Heart right ventricle (tissue), 16 donors: ENCODE measurements around the gene OGFOD3. TPM values are rescaled to one million over a fixed set of nuclear protein-coding genes. Genes with fewer than 3 reads are reported as not detected.

Source experiments
- ATAC-seq, 8 donors: fragments of 200-7000 bp; cut with Tn5 transposase; one replicate each; pipeline ENCODE4 v1.9.1; 2020; ENCODE audit warnings: mild to moderate bottlenecking in 8 of 8, moderate library complexity in 8 of 8, moderate number of reproducible peaks in 1 of 8
- DNase-seq, 2 donors: peaks; one replicate each; pipeline ENCODE4 v3.0.0-alpha.2; 2020
- H3K27ac ChIP-seq, 10 donors: fragments of 200-600 bp; sonication (generic) in 2 of 10; one replicate each; pipeline versions ENCODE4 v1.5.0 to v1.8.0; 2020 to 2022; ENCODE audit warnings: mild to moderate bottlenecking in 3 of 10
- H3K27me3 ChIP-seq, 7 donors: fragments of 200-600 bp; one replicate each; pipeline ENCODE4 v1.8.0; 2021 to 2022; ENCODE audit warnings: mild to moderate bottlenecking in 2 of 7
- H3K36me3 ChIP-seq, 9 donors: fragments of 200-600 bp; sonication (generic) in 1 of 9; one replicate each; pipeline versions ENCODE4 v1.5.0 to v1.8.0; 2020 to 2022; ENCODE audit warnings: mild to moderate bottlenecking in 2 of 9
- H3K4me1 ChIP-seq, 9 donors: fragments of 200-600 bp; sonication (generic) in 1 of 9; one replicate each; pipeline versions ENCODE4 v1.5.0 to v1.8.0; 2020 to 2022; ENCODE audit warnings: mild to moderate bottlenecking in 4 of 9
- H3K4me3 ChIP-seq, 10 donors: fragments of 200-600 bp; sonication (generic) in 2 of 10; one replicate each; pipeline versions ENCODE4 v1.5.0 to v1.8.0; 2020 to 2022; ENCODE audit warnings: mild to moderate bottlenecking in 7 of 10, moderate library complexity in 2 of 10
- H3K9me3 ChIP-seq, 11 donors: fragments of 200-600 bp in 10 of 11; sonication (generic) in 2 of 11; one replicate each; pipeline versions ENCODE4 v1.5.0 to v1.8.0; 2013 to 2022; ENCODE audit warnings: mild to moderate bottlenecking in 2 of 11, control low read depth in 1 of 11, moderate library complexity in 1 of 11
- WGBS, 2 donors: extraction: QIAGEN DNeasy Blood & Tissue Kit; methylation state at CpG; one replicate each; pipeline ENCODE4 v1.1.7; 2013; ENCODE audit warnings: inconsistent platforms in 1 of 2; 5-methylcytosine and 5-hydroxymethylcytosine counted together
- intact Hi-C, 10 donors: fragments of 100-400 bp; cut with DNase I; formaldehyde crosslinking; loops; one replicate each; pipeline versions ENCODE4 v1.11.1 to v1.14.2; 2022
- long read RNA-seq, 3 donors: library from polyadenylated mRNA; unstranded; transcript quantifications; one replicate each; pipeline ENCODE4 v2.0.0, GENCODE V29; 2020 to 2021
- polyA plus RNA-seq, 2 donors: library from polyadenylated mRNA; stranded (reverse); fragments of 200-250 nt; gene quantifications; one replicate each; pipeline ENCODE4 v1.2.3, GENCODE V29; 2013
- total RNA-seq, 10 donors: library from RNA; stranded (reverse); fragmentation: NEBNext Ultra II Directional in 3 of 10; extraction: Animal tissue kit (Norgen Biotek cat#: 25700) in 3 of 10; gene quantifications; one replicate each; pipeline versions ENCODE4 v1.2.1 to v1.2.4, GENCODE V29; 2021 to 2023
- TF ChIP-seq, protein P1 (sequence below), 9 donors: fragments of 200-600 bp; sonication (generic) in 2 of 9; IDR thresholded peaks; one replicate each; pipeline versions ENCODE4 v1.5.0 to v1.8.0; 2021 to 2022; ENCODE audit warnings: antibody characterized with exemption in 9 of 9, mild to moderate bottlenecking in 5 of 9, moderate library complexity in 1 of 9
- donor health status: Arrhythmogenic right ventricular cardiomyopathy.
- donor health status: ischemic (EF 13 %, LVEDD 7.1; RV severe dilation, severe dysfunction).
- donor health status: healthy with polysubstance abuse.
- donor health status: DM: no; HTN: yes; CAD: no.
- donor health status: DM: no; HTN: no; CAD: no.
- donor health status: ischemic (EF 25% LVEDD 6.9; RV normal size, moderate dysfunction).
- donor health status: ischemic (EF 25% LVEDD 5.7; RV mildly dilated, moderate dysfunction).
- donor health status: healthy.
- donor health status: DM: yes; HTN: yes; CAD: no.
- donor health status: Ischemic cardiomyopathy.
- donor health status: ischemic (EF 35%, LVEDD 5.7; RV mildly dilated, moderate dysfunction).
- donor health status: nonischemic (EF 11% LVEDD 7.7; RV severe dilation, severe dysfunction).
- donor health status: DM: yes; HTN: yes; CAD: no.
- donor health status: PGD.
- donor health status: ischemic (EF 29% LVEDD 5.4; RV normal size, mild dysfunction).
- donor health status: nonischemic (EF 23%, LVEDD 6.1; RV moderate dilation, normal function).

The OGFOD3 gene, protein sequence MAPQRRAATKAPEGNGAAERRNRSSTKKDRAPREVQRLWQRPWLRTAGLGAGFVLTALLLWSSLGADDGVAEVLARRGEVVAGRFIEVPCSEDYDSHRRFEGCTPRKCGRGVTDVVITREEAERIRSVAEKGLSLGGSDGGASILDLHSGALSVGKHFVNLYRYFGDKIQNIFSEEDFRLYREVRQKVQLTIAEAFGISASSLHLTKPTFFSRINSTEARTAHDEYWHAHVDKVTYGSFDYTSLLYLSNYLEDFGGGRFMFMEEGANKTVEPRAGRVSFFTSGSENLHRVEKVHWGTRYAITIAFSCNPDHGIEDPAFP
- 10 to 100 TPM; 23.3 to 39.4 (median 31.1) TPM for total RNA-seq
- 10 to 100 TPM; 26.8 to 31.9 TPM for polyA plus RNA-seq
- long read RNA-seq, donor 1, full-length matches to known transcripts = 43 of 61 reads
- long read RNA-seq, donor 1, partial matches to known transcripts = 1 of 61 reads
- long read RNA-seq, donor 1, other reads (novel, unspliced or antisense) = 17 of 61 reads
- long read RNA-seq, donor 2, full-length matches to known transcripts = 50 of 70 reads
- long read RNA-seq, donor 2, partial matches to known transcripts = 2 of 70 reads
- long read RNA-seq, donor 2, other reads (novel, unspliced or antisense) = 18 of 70 reads
- long read RNA-seq, donor 3, full-length matches to known transcripts = 57 of 83 reads
- long read RNA-seq, donor 3, partial matches to known transcripts = 1 of 83 reads
- long read RNA-seq, donor 3, other reads (novel, unspliced or antisense) = 25 of 83 reads

DNA sequence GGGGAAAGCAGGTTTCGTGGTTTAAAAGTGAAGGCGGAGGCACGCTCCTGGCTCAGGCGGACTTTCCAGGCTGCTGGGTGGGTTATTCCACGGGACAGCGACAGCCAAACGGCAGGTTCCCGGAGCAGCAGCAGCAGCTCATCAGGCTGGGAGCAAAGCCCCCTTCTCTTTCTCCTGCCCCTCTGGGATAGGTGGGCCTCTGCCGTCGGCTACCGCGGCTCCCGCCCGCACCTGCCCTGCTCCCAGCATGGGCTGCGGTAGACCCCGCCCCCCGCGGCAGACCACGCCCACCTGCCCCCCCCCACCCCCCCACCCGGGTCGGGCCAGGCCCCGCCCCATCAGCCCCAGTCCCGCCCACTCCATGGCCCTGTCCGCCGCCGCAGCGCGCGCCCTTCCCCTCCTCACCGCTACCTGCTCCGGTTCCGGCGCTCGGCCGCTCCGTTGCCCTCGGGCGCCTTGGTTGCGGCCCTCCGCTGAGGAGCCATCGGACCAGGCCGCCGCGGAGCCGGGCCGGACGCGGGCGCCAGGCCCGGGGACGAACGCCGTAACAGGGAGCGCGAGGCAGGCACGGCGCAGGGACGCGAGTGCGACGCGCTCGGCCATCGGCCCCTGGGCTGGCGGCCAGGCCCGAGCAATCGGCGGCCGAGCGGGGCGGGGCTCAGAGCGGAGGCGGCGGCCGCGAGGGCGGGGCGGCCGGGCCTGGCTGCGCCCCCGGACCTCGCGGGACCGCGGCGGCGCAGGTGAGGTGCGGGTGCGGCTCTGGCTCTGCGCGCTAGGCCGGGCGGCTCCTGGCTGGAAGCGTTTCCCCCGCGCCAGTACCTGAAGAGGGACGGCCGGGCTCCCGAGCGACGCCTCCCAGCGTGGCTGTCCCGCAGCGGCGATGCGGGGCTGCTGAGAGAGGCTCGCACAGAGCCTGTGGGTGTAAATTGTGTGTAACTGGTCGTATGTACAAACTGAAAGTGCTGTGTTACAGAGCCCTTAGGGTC lies at the start of gene OGFOD3, which contains the start of gene HEXD:
Gene OGFOD3, minus strand, starts transcription at position 586 of the 986 bp plus-strand sequence. Its CDS starts 101 bp downstream, at position 485.
Gene HEXD, plus strand, starts transcription at position 347 of the 986 bp plus-strand sequence. CDS start 1,453 bp downstream, outside the sequence.
- H3K9me3 ChIP-seq = peaks cover 0 to 10% (median 6%) of the 10 kb centered on the region in 11 donors
- H3K27me3 ChIP-seq = no peaks in the 10 kb centered on the region
- H3K36me3 ChIP-seq = peaks cover 0 to 24% (median 3%) of the 10 kb centered on the region in 9 donors
- ATAC-seq = peak; percentile 82 to 96 (median 94)
- DNase-seq = peak; percentile 79 to 85
- H3K4me3 ChIP-seq = peak within 1 kb of the TSS; percentile 29 to 98 (median 79)
- 1% methylated on average over 63 to 108 of the region's 108 CpGs for WGBS, 2 donors
- TF ChIP-seq, protein P1, sequence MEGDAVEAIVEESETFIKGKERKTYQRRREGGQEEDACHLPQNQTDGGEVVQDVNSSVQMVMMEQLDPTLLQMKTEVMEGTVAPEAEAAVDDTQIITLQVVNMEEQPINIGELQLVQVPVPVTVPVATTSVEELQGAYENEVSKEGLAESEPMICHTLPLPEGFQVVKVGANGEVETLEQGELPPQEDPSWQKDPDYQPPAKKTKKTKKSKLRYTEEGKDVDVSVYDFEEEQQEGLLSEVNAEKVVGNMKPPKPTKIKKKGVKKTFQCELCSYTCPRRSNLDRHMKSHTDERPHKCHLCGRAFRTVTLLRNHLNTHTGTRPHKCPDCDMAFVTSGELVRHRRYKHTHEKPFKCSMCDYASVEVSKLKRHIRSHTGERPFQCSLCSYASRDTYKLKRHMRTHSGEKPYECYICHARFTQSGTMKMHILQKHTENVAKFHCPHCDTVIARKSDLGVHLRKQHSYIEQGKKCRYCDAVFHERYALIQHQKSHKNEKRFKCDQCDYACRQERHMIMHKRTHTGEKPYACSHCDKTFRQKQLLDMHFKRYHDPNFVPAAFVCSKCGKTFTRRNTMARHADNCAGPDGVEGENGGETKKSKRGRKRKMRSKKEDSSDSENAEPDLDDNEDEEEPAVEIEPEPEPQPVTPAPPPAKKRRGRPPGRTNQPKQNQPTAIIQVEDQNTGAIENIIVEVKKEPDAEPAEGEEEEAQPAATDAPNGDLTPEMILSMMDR (IDR thresholded peaks at IDR 0.05) = no peak
- intact Hi-C loops = loop anchor here in 5 of 10 donors (5.0 to 10.0 kb wide), 3 partner anchors 34 to 213 kb away; partner anchors contain the start of genes NARF (in 2 of the 5) and CYBC1 (in 1 of the 5)
- H3K4me1 ChIP-seq = peaks cover 3 to 30% (median 18%) of the 10 kb centered on the region in 9 donors
- H3K27ac ChIP-seq = peak within 1 kb of the TSS; percentile 68 to 96 (median 92)

DNA sequence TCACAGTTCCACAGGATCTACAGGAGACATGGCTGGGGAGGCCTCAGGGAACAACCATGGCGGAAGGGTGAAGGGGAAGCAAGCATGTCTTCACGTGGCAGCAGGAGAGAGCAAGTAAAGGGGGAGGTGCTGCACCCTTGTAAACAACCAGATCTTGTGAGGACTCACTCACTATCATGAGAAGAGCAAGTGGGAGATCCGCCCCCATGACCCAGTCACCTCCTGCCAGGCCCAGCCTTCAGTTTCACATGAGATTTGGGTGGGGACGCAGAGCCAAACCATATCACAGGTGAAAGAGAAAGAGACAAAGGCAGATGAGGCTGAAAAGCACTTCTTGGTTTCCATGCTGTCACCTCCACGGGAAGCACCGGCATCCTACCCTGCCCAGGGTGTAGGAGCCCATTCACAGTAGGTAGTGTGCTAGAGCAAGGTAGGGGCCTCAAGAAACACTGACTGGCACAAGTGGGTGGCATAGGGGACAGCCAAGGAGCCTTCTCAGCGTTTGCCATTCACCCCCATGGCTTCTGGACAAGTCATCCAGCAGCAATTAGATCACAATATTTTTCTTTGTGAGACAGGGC lies 46.7 kb upstream of the OGFOD3 start:
- peaks cover 4 to 100% (median 55%) of the 10 kb centered on the region in 9 donors for H3K36me3 ChIP-seq
- WGBS, 2 donors = 87 to 90% methylated on average over 7 of the region's 7 CpGs
- peak overlapping the region in 3 of 10 donors; percentile 12 to 69 (median 46) for H3K27ac ChIP-seq
- DNase-seq (no peak), ATAC-seq (no peak)
- intact Hi-C loops = no loop called here
- no peak overlapping the region for H3K4me3 ChIP-seq
- TF ChIP-seq, protein P1 (IDR thresholded peaks at IDR 0.05) = no peak
- no peaks in the 10 kb centered on the region for H3K27me3 ChIP-seq
- peaks cover 0 to 29% (median 20%) of the 10 kb centered on the region in 9 donors for H3K4me1 ChIP-seq
- no peaks in the 10 kb centered on the region for H3K9me3 ChIP-seq

DNA sequence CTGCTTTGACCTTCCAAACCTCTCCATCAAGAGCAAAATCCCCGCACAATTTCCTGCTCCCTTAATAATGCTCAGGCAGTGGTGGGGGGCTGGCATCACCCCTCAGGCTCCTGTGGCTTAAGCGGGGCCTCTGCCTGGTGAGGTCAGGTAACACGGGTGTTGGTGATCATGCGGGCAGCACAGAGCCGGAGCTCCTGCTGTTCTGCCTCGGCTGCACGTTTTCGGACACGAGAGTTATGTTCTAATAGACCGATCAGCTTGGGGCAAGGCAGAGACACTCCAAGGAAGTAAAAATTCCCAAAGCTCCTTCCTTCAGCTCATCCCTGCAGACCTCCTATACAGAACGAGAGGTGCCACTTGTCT lies 46.2 kb upstream of the OGFOD3 start:
- TF ChIP-seq, protein P1 (IDR thresholded peaks at IDR 0.05) = no peak
- peak overlapping the region in 6 of 10 donors; percentile 9 to 69 (median 40) for H3K27ac ChIP-seq
- H3K4me1 ChIP-seq = peaks cover 2 to 34% (median 26%) of the 10 kb centered on the region in 9 donors
- peaks cover 4 to 99% (median 50%) of the 10 kb centered on the region in 9 donors for H3K36me3 ChIP-seq
- H3K9me3 ChIP-seq = no peaks in the 10 kb centered on the region
- peak in 1 of 8 donors; percentile 25 for ATAC-seq
- no peak for DNase-seq
- no peak overlapping the region for H3K4me3 ChIP-seq
- WGBS, 2 donors = 81 to 85% methylated on average over 11 of the region's 11 CpGs
- no peaks in the 10 kb centered on the region for H3K27me3 ChIP-seq
- intact Hi-C loops = no loop called here
